Kidney (tissue), 14 donors: Measurements from ENCODE around the gene MSANTD1. TPM values are rescaled to one million over a fixed set of nuclear protein-coding genes. Genes with fewer than 3 reads are reported as not detected.

Source experiments
- DNase-seq, 5 donors: peaks; one replicate each; pipeline ENCODE4 v3.0.0-alpha.2; 2013 to 2020
- FAIRE-seq: peaks from 2 replicates; lab custom pipeline; 2012; peaks lifted over from hg19 to GRCh38; lab: Jason Lieb, UNC
- H3K27ac ChIP-seq, 2 donors: one replicate each; pipeline ENCODE4 v1.7.0; 2013; ENCODE audit warnings: low read depth in 2 of 2, low read length in 2 of 2, inconsistent platforms in 1 of 2
- H3K27me3 ChIP-seq: one replicate; pipeline ENCODE4 v1.7.1; 2013; ENCODE audit warnings: low read length, inconsistent platforms; ENCODE audit not compliant: control insufficient read depth, insufficient read depth
- H3K36me3 ChIP-seq, 3 donors: one replicate each; pipeline versions ENCODE4 v1.7.0 to v1.7.1; 2013; ENCODE audit warnings: low read length in 3 of 3, control low read depth in 1 of 3, inconsistent platforms in 1 of 3; ENCODE audit not compliant: insufficient read depth in 3 of 3, control insufficient read depth in 2 of 3
- H3K4me1 ChIP-seq, 3 donors: one replicate each; pipeline versions ENCODE4 v1.7.0 to v1.7.1; 2013; ENCODE audit warnings: low read length in 3 of 3, inconsistent platforms in 1 of 3, low read depth in 1 of 3; ENCODE audit not compliant: control insufficient read depth in 2 of 3, insufficient read depth in 2 of 3
- H3K4me3 ChIP-seq, 3 donors: one replicate each; pipeline versions ENCODE4 v1.7.0 to v1.8.1; 2013; ENCODE audit warnings: low read length in 3 of 3, control low read depth in 1 of 3, inconsistent platforms in 1 of 3
- H3K9ac ChIP-seq, 3 donors: one replicate each; pipeline versions ENCODE4 v1.7.0 to v1.7.1; 2013; ENCODE audit warnings: low read length in 3 of 3, control low read depth in 1 of 3, inconsistent platforms in 1 of 3
- H3K9me3 ChIP-seq, 3 donors: one replicate each; pipeline versions ENCODE4 v1.7.0 to v1.7.1; 2013; ENCODE audit warnings: low read length in 3 of 3, control low read depth in 1 of 3, inconsistent platforms in 1 of 3; ENCODE audit not compliant: control insufficient read depth in 2 of 3, insufficient read depth in 1 of 3
- CTCF ChIP-seq: IDR thresholded peaks from 3 replicates; pipeline ENCODE4 v1.5.1; 2012; ENCODE audit warnings: mild to moderate bottlenecking, moderate library complexity, borderline replicate concordance; ENCODE audit not compliant: insufficient read depth; ENCODE audit errors: extremely low read depth
- intact Hi-C: fragments of 100-400 bp; cut with DNase I; formaldehyde crosslinking; loops from one replicate; pipeline ENCODE4 v1.11.1; 2022
- polyA plus RNA-seq: library from polyadenylated mRNA; stranded (reverse); fragments of 350-450 nt; fragmentation: Illumina TruSeq; extraction: RNeasy Lipid Tissue Mini Kit (QIAGEN cat#74804); gene quantifications from one replicate; pipeline ENCODE4 v1.2.3, GENCODE V29; 2014; ENCODE audit warnings: low read depth, low replicate concordance; ENCODE audit not compliant: insufficient read depth
- total RNA-seq: library from RNA; stranded (reverse); fragmentation: NEBNext Ultra II Directional; extraction: Animal tissue kit (Norgen Biotek cat#: 25700); gene quantifications from one replicate; pipeline ENCODE4 v1.2.1, GENCODE V29; 2021
- donor health status: control.
- donor health status: control.
- donor health status: control.
- donor health status: control.
- donor health status: control.
- donor health status: DM: yes; HTN: yes; CAD: no.
- donor health status: Normal renal cell carcinoma (clear cell type).

Gene MSANTD1
- total and polyA plus RNA-seq, 2 donors from 2014 or later: 0.91 TPM; not detected in 1

- intact Hi-C loops: no loop called here
- no peaks in the 10 kb centered on the region for H3K27me3 ChIP-seq
- no peak for FAIRE-seq
- no peaks in the 10 kb centered on the region for H3K9me3 ChIP-seq
- H3K27ac ChIP-seq: no peak overlapping the region
- no peak for TF ChIP-seq CTCF
- no peaks in the 10 kb centered on the region for H3K36me3 ChIP-seq
- DNase-seq: peak in 2 of 5 donors; percentile 18 to 19
- H3K9ac ChIP-seq: no peak overlapping the region
- H3K4me1 ChIP-seq: no peaks in the 10 kb centered on the region
- no peak overlapping the region for H3K4me3 ChIP-seq
Measured at GRCh38 chr4:3263876-3264193, 14.9 kb downstream of the MSANTD1 start.

DNA sequence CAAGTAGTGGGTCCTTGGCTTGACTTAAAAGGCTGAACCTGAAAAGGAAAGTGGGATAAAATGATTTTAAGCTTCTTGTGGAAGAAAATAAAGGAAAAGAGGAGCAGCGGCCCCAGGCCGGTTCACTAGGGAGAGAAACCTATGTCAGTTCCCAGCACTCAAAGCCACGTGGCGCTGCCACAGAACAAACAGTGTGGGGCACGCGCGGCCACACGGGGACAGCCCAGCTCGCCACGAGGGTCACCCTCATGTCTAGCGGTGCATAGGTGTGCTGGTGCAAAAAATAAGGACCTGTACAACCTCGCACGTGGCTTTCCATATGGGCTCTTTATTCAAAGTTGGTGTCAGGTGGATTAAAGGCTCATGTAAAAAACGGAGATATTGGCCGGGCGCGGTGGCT is 17.1 kb downstream of the MSANTD1 start:
- Histone ChIP-seq H3K9ac (no peak overlapping the region), H3K27ac (no peak overlapping the region), H3K27me3 (no peaks in the 10 kb centered on the region), H3K36me3 (no peaks in the 10 kb centered on the region), H3K9me3 (no peaks in the 10 kb centered on the region), H3K4me1 (peaks cover 0 to 4% (median 0%) of the 10 kb centered on the region in 3 donors), H3K4me3 (no peak overlapping the region)
- FAIRE-seq (no peak), DNase-seq (peak in 2 of 5 donors; percentile 20 to 43)
- intact Hi-C loops: no loop called here
- TF ChIP-seq CTCF: no peak

GRCh38 chr4:3267576-3268394 is 18.8 kb downstream of the MSANTD1 start:
- Histone ChIP-seq H3K36me3 (no peaks in the 10 kb centered on the region), H3K27ac (no peak overlapping the region), H3K9ac (no peak overlapping the region), H3K27me3 (no peaks in the 10 kb centered on the region), H3K4me3 (no peak overlapping the region), H3K9me3 (no peaks in the 10 kb centered on the region), H3K4me1 (peaks cover 0 to 4% (median 0%) of the 10 kb centered on the region in 3 donors)
- TF ChIP-seq CTCF: no peak
- FAIRE-seq (no peak), DNase-seq (peak in 2 of 5 donors; percentile 35 to 68)
- intact Hi-C loops: no loop called here
